HCT116 (cell line): ENCODE measurements around the gene SLC10A3.

Source experiments
- ATF3 ChIP-seq: IDR thresholded peaks from 2 replicates; pipeline ENCODE4 v1.6.1; 2012
- CTCF ChIP-seq, 3 experiments: fragments of 200-600 bp in 1 of 3; sonication (generic) in 1 of 3; IDR thresholded peaks in 2 of 3; conservative IDR thresholded peaks in 1 of 3; 2 replicates each; pipeline ENCODE4 v1.5.1; 2012 to 2017; ENCODE audit warnings: low read depth in 2 of 3, low read length in 2 of 3, antibody characterized with exemption in 1 of 3, borderline replicate concordance in 1 of 3, control low read depth in 1 of 3, mild to moderate bottlenecking in 1 of 3, mixed read lengths in 1 of 3, mixed run types in 1 of 3, moderate library complexity in 1 of 3; ENCODE audit not compliant: insufficient read depth in 1 of 3
- ELF1 ChIP-seq: IDR thresholded peaks from 2 replicates; pipeline ENCODE4 v1.6.1; 2012; ENCODE audit warnings: low read depth, borderline replicate concordance
- EZH2 ChIP-seq: fragments of 200-600 bp; sonication (generic); IDR thresholded peaks from 2 replicates; pipeline ENCODE4 v1.6.1; 2017; ENCODE audit warnings: antibody characterized with exemption, mixed run types
- EZH2phosphoT487 ChIP-seq: fragments of 200-600 bp; IDR thresholded peaks from 2 replicates; pipeline ENCODE4 v1.6.1; 2018; ENCODE audit warnings: antibody characterized with exemption, borderline replicate concordance
- JUND ChIP-seq: IDR thresholded peaks from 2 replicates; pipeline ENCODE4 v1.6.1; 2012
- POLR2A ChIP-seq: IDR thresholded peaks from 2 replicates; pipeline ENCODE4 v1.7.0; 2011; ENCODE audit warnings: borderline replicate concordance; ENCODE audit not compliant: insufficient read depth, insufficient read length; ENCODE audit errors: extremely low read depth
- TCF7L2 ChIP-seq: IDR thresholded peaks from 2 replicates; pipeline ENCODE4 v1.7.0; 2011; ENCODE audit warnings: borderline replicate concordance, inconsistent platforms; ENCODE audit not compliant: insufficient read depth, insufficient read length; ENCODE audit errors: extremely low read depth
- YY1 ChIP-seq: IDR thresholded peaks from 2 replicates; pipeline ENCODE4 v1.6.1; 2011; ENCODE audit warnings: low read length, low read depth, moderate library complexity, mild to moderate bottlenecking; ENCODE audit not compliant: insufficient replicate concordance; ENCODE audit errors: extremely low read depth
- ZFX ChIP-seq: fragments of 450-650 bp; IDR thresholded peaks from 2 replicates; pipeline ENCODE4 v1.6.1; 2017
- ZNF274 ChIP-seq: fragments of 200-500 bp; sonication (Bioruptor generic); IDR thresholded peaks from 2 replicates; pipeline ENCODE4 v1.6.1; 2014; ENCODE audit warnings: mild to moderate bottlenecking, low read depth, low read length, inconsistent platforms
- TF ChIP-seq, protein P1 (sequence below): IDR thresholded peaks from 2 replicates; pipeline ENCODE4 v1.6.1; 2012; ENCODE audit warnings: low read depth
- TF ChIP-seq, protein P2 (sequence below): IDR thresholded peaks from 2 replicates; pipeline ENCODE4 v1.6.1; 2012

DNA sequence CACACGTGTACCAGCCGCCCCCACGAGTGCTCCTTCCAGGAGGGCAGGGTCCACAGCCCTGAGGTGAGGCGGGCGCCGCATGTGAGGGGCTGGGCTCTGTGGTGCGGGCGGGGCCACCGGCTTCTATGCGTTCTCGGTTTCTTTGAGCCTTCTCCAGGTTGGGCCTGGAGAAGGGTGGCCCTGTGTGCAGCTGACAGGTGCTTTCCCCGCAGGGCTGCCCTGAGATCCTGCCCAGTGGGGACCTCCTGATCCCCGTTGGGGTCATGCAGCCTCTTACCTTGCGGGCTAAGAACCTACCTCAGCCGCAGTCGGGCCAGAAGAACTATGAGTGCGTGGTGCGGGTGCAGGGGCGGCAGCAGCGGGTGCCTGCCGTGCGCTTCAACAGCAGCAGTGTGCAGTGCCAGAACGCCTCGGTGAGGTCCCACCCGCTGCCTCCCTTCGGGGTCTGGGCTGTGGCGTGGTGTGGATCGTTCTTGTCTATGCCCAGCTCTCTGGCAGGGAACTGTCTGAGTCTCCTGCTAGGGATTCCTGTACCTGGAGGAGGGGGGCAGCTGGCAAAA, 25.5 kb downstream of the SLC10A3 start:
- TF ChIP-seq CTCF (IDR thresholded peaks at IDR 0.05 in 2 of 3, conservative IDR thresholded peaks at IDR 0.05 in 1 of 3; ENCODE audit: borderline replicate concordance in 1 of 3, insufficient read depth in 1 of 3, low read depth in 2 of 3, low read length in 2 of 3) (no peak), POLR2A (no peak), JUND (no peak), ELF1 (no peak), EZH2 (no peak), ZNF274 (no peak), YY1 (no peak), EZH2phosphoT487 (no peak), ZFX (no peak), ATF3 (no peak), TCF7L2 (no peak)
- TF ChIP-seq, protein P1, sequence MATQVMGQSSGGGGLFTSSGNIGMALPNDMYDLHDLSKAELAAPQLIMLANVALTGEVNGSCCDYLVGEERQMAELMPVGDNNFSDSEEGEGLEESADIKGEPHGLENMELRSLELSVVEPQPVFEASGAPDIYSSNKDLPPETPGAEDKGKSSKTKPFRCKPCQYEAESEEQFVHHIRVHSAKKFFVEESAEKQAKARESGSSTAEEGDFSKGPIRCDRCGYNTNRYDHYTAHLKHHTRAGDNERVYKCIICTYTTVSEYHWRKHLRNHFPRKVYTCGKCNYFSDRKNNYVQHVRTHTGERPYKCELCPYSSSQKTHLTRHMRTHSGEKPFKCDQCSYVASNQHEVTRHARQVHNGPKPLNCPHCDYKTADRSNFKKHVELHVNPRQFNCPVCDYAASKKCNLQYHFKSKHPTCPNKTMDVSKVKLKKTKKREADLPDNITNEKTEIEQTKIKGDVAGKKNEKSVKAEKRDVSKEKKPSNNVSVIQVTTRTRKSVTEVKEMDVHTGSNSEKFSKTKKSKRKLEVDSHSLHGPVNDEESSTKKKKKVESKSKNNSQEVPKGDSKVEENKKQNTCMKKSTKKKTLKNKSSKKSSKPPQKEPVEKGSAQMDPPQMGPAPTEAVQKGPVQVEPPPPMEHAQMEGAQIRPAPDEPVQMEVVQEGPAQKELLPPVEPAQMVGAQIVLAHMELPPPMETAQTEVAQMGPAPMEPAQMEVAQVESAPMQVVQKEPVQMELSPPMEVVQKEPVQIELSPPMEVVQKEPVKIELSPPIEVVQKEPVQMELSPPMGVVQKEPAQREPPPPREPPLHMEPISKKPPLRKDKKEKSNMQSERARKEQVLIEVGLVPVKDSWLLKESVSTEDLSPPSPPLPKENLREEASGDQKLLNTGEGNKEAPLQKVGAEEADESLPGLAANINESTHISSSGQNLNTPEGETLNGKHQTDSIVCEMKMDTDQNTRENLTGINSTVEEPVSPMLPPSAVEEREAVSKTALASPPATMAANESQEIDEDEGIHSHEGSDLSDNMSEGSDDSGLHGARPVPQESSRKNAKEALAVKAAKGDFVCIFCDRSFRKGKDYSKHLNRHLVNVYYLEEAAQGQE = no peak
- TF ChIP-seq, protein P2, sequence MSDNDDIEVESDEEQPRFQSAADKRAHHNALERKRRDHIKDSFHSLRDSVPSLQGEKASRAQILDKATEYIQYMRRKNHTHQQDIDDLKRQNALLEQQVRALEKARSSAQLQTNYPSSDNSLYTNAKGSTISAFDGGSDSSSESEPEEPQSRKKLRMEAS = no peak
